CD4-positive, alpha-beta T cell treated with Interferon gamma for 1 hour (primary cell): ENCODE measurements around the gene DAZL.
A peak's percentile ranks its signal among the peaks of the same experiment; 100 is the strongest.

Experiments used
- DNase-seq: peaks from one replicate; pipeline ENCODE4 v3.0.0-alpha.2; 2020

DAZL gene

DNA sequence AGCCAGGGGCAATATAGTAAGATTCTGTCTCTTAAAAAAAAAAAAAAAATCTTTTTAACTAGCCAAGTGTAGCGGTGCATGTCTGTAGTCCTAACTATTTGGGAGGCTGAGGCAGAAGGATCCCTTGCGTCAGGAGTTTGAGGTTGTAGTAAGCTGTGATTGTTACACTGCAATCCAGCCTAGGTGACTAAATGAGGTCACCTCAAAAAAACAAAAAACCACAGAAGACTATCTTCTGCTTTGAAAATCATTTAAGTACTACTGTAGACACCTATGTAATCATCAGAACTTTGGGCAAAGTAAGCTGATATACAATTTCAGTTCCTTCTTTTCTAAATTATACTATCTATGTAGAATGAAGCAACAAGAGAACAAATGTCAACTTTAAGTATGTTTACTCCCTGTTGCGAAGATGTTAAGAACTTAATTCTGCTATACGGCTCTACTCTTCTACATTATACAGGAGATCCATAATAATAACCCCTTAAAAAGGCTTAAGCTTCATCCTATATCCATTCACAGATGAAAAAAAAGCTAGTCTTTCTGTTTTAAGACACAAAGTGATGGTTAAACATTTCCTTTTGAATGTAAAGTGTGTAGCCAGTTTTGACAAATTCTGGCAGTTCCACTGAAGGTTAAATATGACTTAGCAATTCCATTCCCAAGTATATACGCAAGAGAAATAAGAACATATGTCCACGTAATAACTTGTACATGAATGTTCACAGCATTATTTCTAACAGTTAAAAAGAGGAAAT lies 15.2 kb downstream of the DAZL start:
- no peak for DNase-seq

DNA sequence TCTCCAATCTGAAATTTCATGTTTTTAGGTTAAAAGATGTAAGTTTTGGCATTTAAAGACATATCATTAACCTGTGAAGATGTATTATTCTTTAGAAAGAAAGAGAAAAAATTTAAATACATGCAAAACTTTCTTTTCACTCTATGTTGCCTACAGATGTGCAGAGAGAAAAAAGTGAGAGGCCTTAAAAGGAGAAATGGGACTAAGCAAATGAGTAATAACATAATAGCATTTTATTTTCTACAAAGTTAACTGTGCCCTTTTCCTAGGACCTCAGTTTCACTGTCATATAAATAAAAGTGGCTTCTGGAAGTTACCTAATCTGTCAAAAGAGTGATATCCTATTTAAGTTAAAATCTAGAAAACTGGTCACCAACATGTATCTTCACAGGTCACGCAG lies 16.1 kb downstream of the DAZL start:
- no peak for DNase-seq

DNA sequence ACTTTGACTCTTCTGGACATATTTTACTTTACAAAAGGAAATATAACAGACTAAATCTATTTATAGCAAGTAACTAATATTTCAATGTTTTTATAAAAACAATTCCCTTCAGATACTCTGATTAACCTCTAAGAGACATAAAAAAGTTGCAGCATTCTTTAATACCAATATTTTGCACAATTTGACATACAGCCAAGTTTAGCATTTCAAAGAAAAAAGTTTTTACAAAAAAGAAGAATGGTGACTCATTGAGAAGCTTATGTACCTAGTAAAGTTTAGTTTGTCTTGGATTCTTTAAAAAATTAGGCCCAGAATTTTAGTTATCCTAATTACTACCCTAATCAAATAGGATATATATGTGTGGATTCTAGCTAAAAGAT lies 17.6 kb downstream of the DAZL start:
- no peak for DNase-seq

DNA sequence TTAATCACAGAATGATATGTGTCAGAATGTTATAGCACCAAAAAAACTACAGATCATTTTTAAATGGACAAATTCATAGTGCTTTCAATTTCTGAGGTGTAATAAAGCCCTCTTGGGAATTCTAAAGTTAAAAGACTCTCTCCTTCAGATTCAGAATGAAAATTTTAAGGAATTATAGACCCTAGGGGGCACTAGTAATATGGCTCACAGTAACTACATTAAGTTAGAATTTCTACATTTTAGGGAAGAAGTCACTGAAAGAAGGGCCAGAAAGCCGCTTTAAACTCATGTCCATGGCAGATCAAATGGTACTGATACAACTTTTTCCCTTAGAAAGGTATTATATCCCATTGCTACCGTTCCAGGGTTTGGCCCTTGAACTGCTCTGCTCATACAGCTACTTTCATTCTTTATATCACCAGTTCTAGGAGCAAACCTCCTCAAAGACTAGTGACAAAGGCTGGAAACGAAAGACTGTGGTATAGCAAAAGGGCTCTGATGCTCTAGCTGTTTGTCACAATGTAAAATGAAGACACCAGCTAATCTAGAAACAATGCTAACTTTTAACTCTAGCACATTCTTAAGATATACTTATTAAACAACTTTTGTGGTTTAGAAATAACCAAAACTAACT lies 18.1 kb downstream of the DAZL start:
- no peak for DNase-seq

DNA sequence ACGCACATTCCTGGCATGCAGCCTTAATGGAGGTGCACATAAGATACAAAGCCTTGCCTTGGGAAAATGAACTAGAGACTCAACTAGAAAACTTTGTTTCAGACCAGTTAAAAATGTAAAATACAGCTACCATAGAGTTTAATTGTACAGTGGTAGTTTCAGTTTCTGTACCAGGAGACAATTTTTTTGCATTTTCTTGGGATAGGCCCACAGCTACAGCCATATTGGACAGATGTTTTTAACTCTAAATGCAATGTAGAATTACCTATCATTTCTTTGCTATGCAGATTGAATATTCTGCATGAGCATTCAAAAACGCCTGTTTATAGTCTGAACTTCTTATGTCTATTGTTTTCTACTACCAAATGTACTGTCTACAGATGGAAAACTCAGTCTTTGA lies 20.3 kb downstream of the DAZL start:
- no peak for DNase-seq

DNA sequence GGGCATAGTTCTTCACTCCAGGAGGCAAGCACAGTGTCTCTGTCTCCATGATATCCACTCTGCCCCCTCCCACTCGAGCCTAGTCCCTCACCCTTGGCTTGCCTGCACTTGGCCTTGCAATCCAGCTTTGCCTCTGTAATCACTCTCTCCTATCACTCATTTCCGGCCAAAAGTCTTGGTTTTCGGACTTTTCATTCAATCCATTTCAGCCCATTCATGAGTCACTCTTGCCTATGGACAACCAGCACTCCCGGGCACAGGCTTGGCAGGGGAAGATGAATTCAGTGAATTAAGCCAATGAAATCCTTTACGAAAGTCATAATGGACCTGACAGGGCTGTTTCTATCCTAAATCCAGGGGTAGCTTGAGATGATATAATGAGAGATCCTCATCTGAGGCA lies 21.7 kb downstream of the DAZL start:
- DNase-seq, result no peak

DNA sequence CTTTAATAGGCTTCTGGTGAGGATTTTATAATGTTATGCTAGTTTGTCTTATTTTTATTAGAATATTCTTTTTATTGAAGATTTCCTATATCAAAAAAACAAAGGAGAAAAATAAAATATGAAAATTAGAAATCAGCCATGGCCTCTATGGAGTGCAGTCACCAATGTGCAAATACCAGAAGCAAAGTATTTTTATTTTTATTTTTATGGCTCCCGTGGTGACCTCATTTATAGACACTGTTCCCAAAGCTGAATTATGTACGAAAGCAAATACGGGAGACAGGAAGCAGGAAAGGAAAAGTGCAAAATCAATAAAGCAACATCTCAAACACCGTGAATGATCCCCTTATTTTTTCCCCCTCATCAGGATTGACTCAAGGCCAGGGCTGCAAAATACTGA lies 35.1 kb downstream of the DAZL start:
- DNase-seq, result no peak

DNA sequence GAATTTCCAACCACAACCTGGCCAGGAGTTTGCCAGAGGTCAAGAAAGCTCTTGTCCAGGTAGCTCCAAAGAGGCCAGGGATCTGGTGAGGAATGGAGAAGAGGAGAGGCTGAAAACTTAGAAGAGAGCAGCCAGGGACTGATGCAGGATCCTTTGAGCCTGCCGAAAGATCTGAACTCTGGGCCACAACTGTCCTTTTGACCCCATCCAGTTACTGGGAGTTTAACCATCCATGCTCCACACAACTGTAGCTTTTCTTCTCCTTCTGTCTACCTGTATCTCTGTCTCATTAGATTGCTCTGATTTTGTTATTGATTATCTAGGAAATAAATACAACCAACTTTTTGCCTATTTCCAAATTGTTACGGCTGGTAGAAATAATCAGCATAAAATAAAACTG lies 36.7 kb downstream of the DAZL start:
- no peak for DNase-seq

DNA sequence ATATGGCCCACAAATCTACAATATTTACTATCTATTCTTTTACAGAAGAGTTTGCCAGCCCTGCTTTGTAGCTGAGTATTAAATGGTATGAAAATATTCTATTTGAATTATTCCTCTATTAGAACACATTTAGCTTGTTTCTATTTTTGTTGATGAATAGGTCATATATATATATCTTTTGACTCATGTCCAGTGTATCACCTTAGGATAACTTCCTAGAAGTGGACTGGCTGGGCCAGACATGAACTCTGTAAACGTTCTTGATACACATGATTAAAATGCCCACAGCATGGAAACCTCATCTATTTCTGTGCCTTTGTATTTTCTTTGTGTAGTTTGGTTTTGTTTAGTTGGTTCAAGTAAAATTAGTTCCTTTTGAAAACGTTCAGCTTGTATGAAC lies 37.1 kb downstream of the DAZL start:
- DNase-seq, result no peak

DNA sequence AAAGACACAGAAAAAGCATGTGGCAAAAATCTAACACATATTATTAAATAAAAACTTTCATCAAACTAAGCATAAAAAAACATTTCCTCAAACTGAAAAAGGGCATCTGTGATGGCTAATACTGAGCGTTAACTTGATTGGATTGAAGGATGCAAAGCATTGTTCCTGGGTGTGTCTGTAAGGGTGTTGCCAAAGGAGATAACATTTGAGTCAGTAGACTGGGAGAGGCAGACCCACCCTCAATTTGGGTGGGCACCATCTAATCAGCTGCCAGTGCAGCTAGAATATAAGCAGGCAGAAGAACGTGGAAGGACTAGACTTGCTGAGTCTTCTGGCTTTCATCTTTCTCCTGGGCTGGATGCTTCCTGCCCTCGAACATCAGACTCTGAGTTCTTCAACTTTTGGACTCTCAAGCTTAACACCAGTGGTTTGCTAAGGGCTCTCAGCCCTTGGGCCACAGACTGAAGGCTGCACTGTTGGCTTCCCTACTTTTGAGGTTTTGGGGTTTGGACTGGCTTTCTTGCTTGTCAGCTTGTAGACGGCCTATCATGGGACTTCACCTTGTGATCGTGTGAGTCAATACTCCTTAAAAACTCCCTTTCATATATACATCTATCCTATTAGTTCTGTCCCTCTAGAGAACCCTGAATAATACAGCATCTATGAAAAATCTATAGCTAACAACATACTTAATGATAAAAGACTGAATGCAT lies 45.4 kb downstream of the DAZL start:
- DNase-seq, result no peak

DNA sequence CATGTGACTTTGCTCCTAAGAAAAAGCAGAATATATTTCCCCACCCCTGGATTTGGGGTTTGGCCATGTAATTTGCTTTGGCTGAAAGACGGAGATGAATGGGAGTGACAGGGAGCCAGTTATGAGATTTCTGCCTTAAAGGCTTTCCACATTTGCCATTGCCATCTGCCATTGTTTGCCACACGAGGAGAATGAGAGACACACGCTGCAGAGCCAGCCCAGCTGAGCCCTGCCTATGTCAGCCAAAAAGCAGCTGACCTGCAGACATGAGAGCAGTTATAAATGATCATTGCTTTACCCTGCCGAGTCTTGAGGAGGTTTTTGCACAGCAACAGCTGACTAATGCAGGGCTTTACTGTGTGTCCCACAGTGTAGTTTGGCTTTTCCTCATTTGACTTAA lies 51.1 kb downstream of the DAZL start:
- no peak for DNase-seq

DNA sequence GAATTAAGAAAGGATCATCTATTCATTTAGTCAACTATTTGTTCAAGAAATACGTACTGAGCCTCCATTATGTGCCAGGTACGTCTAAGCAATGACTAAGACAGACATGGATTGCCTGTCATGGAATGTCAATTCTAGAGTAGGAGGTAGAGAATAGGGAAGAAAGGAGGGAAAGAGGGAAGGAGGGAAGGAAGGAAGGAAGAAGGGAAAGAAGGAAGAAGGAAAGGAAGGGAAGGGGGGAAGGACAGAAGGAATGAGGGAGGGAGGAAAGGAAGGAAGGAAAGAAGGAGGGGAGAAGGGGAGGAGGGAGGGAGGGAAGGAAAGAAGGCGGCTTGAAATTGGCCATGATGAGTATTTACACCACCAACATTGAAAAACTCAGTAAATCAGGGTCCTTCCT lies 52.5 kb downstream of the DAZL start:
- DNase-seq, result no peak

DNA sequence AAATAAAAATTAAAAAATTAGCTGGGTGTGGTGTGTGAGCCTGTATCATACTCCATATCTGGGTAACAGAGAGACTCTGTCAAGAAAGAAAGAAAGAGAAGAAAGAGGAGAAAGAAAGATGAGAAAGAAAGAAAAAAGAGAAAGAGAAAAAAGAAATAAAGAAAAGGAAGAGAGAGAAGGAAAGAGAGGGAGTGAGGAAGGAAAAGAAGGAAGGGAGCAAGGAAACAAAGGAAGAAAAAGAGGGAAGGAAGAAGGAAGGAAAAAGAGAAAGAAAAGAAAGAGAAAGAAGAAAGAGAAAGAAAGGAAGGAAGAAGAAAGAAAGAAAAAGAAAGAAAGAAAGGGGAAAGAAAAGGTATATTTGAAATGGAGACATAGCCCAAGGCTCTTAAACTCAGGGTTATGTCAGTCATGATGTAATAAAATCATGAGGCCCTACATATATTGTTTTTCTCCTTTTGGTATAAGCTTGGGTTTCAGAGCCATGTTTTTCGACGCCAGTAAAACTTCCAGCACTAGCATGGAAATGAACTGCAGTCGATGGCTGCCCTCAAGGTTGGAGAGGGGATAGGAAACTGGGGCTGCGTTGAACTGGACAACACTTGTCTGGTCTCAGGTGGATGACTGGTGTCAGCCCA lies 53.8 kb downstream of the DAZL start:
- no peak for DNase-seq

DNA sequence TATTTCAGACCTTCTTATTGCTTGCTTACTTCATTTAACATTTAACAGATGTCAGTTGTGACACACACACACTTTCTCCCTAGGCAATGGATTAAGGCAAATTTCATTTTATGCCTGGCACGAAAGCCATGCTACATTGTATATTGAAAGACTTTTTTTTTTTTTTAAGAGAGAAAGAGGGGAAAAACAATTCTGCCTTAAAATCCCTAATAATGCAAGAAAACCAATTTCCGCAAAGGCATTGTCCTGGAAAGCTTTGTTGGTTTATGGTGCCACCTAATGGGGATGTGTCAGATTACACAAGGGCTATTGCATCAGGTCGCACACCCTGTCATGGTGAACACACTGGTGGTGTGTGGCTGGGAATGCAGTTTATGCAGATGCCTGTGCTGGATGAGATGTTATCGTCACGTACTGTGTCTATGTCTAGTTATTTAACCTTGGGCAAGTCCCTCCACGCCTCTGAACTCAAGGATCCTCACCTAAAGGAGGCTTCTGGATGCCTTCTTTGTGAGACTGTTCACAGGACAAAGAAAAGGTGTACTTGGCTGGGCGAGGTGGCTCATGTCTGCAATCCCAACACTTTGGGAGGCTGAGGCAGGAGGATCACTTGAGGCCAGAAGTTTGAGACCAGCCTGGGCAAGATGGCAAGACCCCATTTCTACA lies 54.4 kb downstream of the DAZL start:
- peak; percentile 68 for DNase-seq

DNA sequence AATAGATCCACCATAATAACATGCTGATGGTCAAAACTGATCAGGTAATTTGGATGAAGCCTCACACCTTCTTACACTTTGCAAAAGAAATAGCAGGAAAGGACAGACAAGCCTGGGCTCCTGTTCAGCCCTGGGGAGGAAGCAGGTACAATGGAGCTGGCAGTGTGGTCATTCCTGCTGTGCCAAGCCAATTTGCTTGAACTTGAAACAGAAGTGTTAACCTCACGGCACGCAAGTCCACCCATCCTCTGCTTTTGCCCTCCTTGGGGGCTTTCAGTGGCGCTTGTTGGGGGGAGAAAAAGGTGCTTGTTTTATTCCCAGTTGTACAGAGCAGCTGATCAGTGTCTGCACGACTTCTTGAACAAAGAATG lies 54.9 kb downstream of the DAZL start:
- no peak for DNase-seq

DNA sequence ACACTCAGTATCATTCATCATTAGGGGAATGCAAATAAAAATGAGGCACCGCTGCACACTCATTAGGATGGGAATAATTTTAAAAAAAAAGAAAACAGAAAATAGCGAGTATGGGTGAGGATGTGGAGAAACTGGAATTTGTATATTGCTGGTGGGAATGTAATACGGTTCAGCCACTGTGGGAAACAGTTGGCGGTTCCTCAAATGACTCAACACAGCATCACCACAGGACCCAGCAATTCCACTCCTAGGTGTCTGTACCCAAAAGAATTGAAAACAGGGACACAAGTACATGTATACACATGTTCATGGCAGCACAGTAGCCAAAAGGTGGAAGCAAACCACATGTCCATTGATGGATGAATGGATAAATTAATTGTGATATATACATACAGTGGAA lies 56.5 kb downstream of the DAZL start:
- DNase-seq, result no peak

DNA sequence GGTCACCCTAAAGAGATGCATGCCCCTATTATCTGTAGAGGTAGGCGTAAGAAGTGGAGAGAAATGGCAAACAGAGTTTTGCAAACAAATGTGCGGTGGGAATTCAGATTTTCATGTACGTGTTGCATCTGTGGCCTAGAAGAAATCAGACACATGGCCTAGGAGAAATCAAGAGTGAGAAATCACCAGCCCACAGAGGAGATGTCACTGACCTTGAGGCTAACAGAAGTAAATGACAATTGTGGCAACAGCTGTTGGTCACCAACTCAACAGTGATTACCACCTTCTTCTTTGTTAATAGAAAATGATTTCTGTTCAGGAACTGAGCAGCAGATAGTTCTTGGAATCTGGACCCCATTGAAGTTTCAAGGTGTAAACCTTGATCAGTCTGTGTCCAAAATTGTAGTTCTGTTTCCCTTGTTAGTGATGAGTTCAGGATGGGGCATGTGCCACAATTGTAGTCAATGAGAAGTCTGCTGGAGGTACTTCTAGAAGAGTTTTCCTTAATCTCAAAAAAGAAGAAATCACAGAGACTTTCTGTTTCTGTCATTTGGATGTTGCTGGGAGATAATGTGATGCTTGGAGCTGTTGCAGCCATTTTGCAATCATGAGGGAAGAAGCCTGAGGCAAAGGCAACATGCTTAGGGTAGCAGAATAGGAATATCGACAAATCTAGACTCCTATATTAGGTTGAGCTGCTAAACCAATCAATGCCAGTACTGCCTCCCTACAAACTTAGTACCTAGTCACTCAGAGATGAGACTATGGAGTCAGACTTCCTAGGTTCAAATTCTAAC lies 57.5 kb downstream of the DAZL start:
- DNase-seq, result no peak

DNA sequence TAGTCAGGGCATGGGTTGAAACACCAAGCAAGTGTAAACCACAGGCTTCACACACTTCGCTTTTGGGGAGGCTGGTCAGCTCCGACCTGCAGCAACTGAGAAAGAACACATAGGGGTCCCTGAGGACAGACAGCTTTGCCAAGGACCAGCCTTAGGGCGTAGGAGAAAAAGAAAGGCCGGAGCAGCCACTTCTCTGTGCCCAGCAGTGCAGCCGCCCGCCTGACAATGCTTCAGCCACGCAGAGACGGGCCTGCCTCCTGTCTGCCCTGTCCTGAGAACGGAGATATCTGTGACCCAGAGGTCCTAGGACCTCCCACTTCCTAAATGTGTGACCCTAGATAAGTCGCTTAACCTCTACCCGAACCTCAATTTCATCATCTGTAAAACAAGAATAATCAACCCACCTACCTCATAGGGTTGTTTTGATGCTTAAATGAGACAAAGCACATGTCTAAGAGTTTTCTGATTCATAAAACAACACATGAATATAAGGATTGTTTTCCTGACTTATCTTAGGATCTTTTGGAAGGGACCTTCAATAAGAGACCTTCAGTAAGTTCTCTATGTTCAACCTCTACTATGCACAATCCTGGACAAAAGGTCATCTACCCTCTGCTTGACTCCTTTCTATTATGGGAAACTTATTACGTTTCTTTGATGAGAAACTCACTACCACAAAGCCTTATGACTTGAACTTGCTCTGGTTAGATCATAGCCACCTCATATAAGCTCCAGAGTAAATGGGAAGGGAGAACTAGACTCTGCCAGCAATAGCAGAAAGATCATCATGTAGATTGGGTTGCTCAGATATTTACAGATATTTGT lies 58.8 kb downstream of the DAZL start:
- DNase-seq, result no peak

DNA sequence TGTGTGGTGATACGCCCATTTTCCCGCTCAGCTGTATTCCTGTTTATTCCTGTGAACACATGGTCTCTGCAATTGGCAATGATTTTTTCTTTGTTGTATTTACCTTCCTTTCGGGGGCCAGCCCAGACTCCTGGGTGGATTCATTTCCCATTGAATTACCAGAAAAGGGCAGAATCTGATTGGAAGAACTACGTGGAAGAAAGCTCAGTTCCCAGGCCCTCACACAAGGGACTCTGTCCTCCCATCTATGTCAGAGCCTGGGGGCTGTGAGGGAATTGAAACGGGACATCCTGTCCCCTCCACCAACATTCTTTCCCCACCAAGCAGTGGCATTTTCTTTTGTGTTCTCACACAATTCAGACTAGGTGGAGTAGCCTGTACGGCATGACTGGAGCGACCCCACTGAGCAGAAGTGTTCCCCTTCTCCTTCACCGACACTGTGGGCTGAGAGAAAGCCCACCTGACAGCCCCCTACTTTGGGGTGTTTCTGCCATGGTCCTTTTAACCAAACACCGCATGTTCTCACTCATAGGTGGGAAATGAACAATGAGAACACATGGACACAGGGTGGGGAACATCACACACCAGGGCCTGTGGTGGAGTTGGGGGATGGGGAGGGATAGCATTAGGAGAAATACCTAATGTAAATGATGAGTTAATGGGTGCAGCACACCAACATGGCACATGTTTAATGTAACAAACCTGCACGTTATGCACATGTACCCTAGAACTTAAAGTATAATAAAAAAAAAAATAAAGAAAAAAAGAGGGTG lies 59.6 kb downstream of the DAZL start:
- DNase-seq, result no peak

DNA sequence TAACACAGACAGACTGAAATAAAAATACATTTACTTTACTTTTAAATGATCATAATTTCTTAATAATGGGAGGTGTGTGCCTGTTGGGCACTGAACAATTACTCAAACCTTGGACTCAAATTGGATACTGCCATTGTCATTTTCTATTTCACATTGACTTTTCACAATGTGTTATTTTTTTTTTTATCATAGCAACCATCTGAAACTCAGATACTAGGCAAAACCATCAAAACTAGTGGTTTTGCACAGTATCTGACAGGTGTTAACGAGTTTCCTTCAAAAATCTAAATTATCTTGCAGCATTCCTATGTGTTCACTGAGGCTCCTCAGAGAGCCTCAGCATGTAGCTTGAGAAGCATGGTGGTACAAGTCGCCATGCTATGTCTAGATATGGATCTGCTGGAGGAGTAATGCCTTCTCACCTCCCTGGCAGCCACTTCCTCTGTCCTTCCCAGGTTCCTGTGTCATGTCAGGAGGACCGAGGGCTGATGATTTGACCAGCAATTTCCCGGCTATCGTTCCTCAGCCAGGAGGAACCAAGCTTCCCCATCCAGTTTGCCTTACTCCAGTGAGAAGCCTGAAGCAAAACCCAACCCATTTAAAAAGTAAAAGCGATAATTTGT lies 61.9 kb downstream of the DAZL start:
- DNase-seq, result no peak
